NCI-H69 (cell line): ENCODE measurements around the gene CSNK2B.
A peak's percentile ranks its signal among the peaks of the same experiment; 100 is the strongest.

Source experiments
- DNase-seq: peaks from one replicate; lab custom pipeline; 2025; lab: John Stamatoyannopoulos, UW

The CSNK2B gene

GRCh38 chr6:31710523-31711219 lies 44.8 kb downstream of the CSNK2B start:
- peak; percentile 69 for DNase-seq

- peak; percentile 86 for DNase-seq
Observed at GRCh38 chr6:31711233-31711632, 45.4 kb downstream of the CSNK2B start.

- peak; percentile 51 for DNase-seq
Observed at GRCh38 chr6:31712296-31712695, 46.4 kb downstream of the CSNK2B start.

- DNase-seq, result peak; percentile 41
Observed at GRCh38 chr6:31713465-31713864, 47.6 kb downstream of the CSNK2B start.

- DNase-seq, result peak; percentile 99
Observed at GRCh38 chr6:31713991-31714684, 48.3 kb downstream of the CSNK2B start.

GRCh38 chr6:31715022-31715958 lies 49.4 kb downstream of the CSNK2B start, which contains the start of gene LY6G6D:
TSS of gene LY6G6D (plus strand) at chr6:31715348. CDS start at chr6:31715356, 8 bp downstream.
- DNase-seq, result peak; percentile 40

- peak; percentile 71 for DNase-seq
Observed at GRCh38 chr6:31717499-31718222, 51.8 kb downstream of the CSNK2B start.

- DNase-seq, result no peak
Observed at GRCh38 chr6:31718265-31718664, 52.4 kb downstream of the CSNK2B start.

GRCh38 chr6:31719001-31719400 lies 53.1 kb downstream of the CSNK2B start:
- no peak for DNase-seq
